ENCODE data around the gene D2HGDH. TPM values are rescaled to one million over a fixed set of nuclear protein-coding genes. Genes with fewer than 3 reads are reported as not detected.

The D2HGDH gene
- total RNA-seq, 1 experiment from 2014 or later, result 10.0 TPM

- peaks cover 15 to 47% (median 33%) of the 10 kb centered on the region in 3 experiments for H3K36me3 Mint-ChIP-seq (ENCODE audit: insufficient read depth in 1 of 3, low read depth in 3 of 3)
- no peak overlapping the region for H2BK15ac ChIP-seq (ENCODE audit: low read depth, low read length)
- H3K9ac ChIP-seq (ENCODE audit: extremely low read depth, insufficient read length, low read length), result no peak overlapping the region
- no peak overlapping the region for H3K27ac Mint-ChIP-seq
- WGBS (ENCODE audit: extremely low coverage, insufficient read length, low lambda C conversion rate), result no CpG with 5 or more reads among the region's 8 CpGs
- H3K4ac ChIP-seq (ENCODE audit: low read depth, low read length), result no peak overlapping the region
- H3K27me3 ChIP-seq (ENCODE audit: insufficient read depth, low read length), result no peaks in the 10 kb centered on the region
- H2BK12ac ChIP-seq (ENCODE audit: insufficient read length, low read depth, low read length), result no peak overlapping the region
- no peak overlapping the region for H3K4me3 Mint-ChIP-seq
- peaks cover 11% of the 10 kb centered on the region for H3K27me3 Mint-ChIP-seq (ENCODE audit: low read depth)
- 0 out of 4 replicates have a peak, but pooled peaks cover 2 to 5% of the 10 kb centered on the region in 2 experiments for H3K4me1 Mint-ChIP-seq
- H3K56ac ChIP-seq (ENCODE audit: insufficient read length, low read depth, low read length), result no peak overlapping the region
- no peak overlapping the region for H3K18ac ChIP-seq (ENCODE audit: insufficient read length, low read depth, low read length)
- no peak overlapping the region for H3K27ac ChIP-seq (ENCODE audit: insufficient read length, low read depth, low read length)
- H3K23ac ChIP-seq (ENCODE audit: insufficient read length, low read depth, low read length), result no peak overlapping the region
- H3K9me3 ChIP-seq (ENCODE audit: control insufficient read depth, low read depth, low read length), result peaks cover 4% of the 10 kb centered on the region
- no peak overlapping the region for H4K91ac ChIP-seq (ENCODE audit: insufficient read length, low read depth, low read length)
- H2AK5ac ChIP-seq (ENCODE audit: insufficient read length, low read length), result no peak overlapping the region
- H3K4me2 ChIP-seq (ENCODE audit: insufficient read depth, insufficient read length, low read length), result no peak overlapping the region
- H4K8ac ChIP-seq (replicated peaks; ENCODE audit: insufficient read length, low read depth, low read length), result no peak overlapping the region
- TF ChIP-seq CTCF (conservative IDR thresholded peaks at IDR 0.05), result no peak
- no peak overlapping the region for H4K5ac ChIP-seq (ENCODE audit: insufficient read length, low read depth, low read length)
- no peak overlapping the region for H2AFZ ChIP-seq (ENCODE audit: low read length)
- H2BK120ac ChIP-seq (ENCODE audit: low read depth, low read length, poor library complexity, severe bottlenecking), result no peak overlapping the region
- H4K20me1 ChIP-seq (ENCODE audit: control insufficient read depth, insufficient read depth, insufficient read length), result peaks cover 7% of the 10 kb centered on the region
- no peaks in the 10 kb centered on the region for H3K79me2 ChIP-seq (ENCODE audit: insufficient read depth, low read length)
- DNase-seq, result no peak
- no peak overlapping the region for H2BK5ac ChIP-seq (ENCODE audit: insufficient read length, low read length)
- H2BK20ac ChIP-seq (ENCODE audit: low read depth, low read length, poor library complexity, severe bottlenecking), result no peak overlapping the region
- H3K23me2 ChIP-seq (ENCODE audit: insufficient read length, low read depth, low read length, poor library complexity, severe bottlenecking), result no peaks in the 10 kb centered on the region
- no peaks in the 10 kb centered on the region for H3K79me1 ChIP-seq (ENCODE audit: insufficient read depth, low read depth, low read length, poor library complexity, severe bottlenecking)
- H3K14ac ChIP-seq (ENCODE audit: insufficient read depth, low read length), result no peak overlapping the region
- no peak overlapping the region for H3T11ph ChIP-seq (ENCODE audit: low read length)
- no peaks in the 10 kb centered on the region for H3K4me1 ChIP-seq (ENCODE audit: insufficient read depth, low read length)
- H3K9me3 Mint-ChIP-seq, result peaks cover 5 to 9% of the 10 kb centered on the region in 2 experiments; a peak in 4 of 5 replicates
Measured at GRCh38 chr2:241728000-241728399, 6.4 kb upstream of the D2HGDH start.
